Body of pancreas (tissue), 4 donors: ENCODE results near the gene SPDYE1.
"Not testable (repeated sequence)": the region's sequence is repeated elsewhere in the genome, so short reads cannot be mapped to it uniquely, and the experiment has no call there.

Source experiments
- CTCF ChIP-seq, 7 experiments: fragments of 450-650 bp in 4 of 7; fragments of 200-600 bp in 3 of 7; sonication (generic) in 3 of 7; IDR thresholded peaks; one replicate each; pipeline ENCODE4 v1.5.1; 2016 to 2019; ENCODE audit warnings: antibody characterized with exemption in 7 of 7
- POLR2A ChIP-seq, 3 donors: fragments of 450-650 bp; IDR thresholded peaks; one replicate each; pipeline ENCODE4 v1.6.1; 2016; ENCODE audit warnings: antibody characterized with exemption in 3 of 3, mild to moderate bottlenecking in 2 of 3

DNA sequence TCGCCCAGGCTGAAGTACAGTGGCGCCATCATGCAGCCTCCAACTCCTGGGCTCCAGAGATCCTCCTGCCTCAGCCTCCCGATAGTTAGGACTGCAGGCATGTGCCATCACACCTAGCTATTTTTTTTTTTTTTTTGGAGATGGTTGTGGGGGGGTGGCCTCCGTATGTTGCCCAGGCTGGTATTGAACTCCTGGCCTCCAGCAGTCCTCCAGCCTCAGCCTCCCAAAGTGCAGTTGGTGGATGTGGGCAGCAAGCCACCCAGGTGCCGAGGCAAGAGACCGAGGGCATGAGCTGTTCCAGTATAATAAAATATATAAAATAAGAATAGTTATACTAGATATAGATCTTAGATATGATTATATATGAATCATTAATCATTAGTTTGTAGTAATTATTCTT, 22.1 kb downstream of the SPDYE1 start:
- TF ChIP-seq CTCF, POLR2A (IDR thresholded peaks at IDR 0.05): not testable (repeated sequence)
